H9 (cell line): Measurements from ENCODE around the gene ARHGEF33. TPM values are rescaled to one million over a fixed set of nuclear protein-coding genes. Genes with fewer than 3 reads are reported as not detected.

ENCODE experiments used
- DNase-seq: peaks from one replicate; pipeline ENCODE4 v3.0.0-alpha.2; 2017
- H2AFZ ChIP-seq: one replicate; pipeline ENCODE4 v1.6.1; 2013; ENCODE audit warnings: mild to moderate bottlenecking, low read length, control low read depth, moderate library complexity
- H2AK5ac ChIP-seq: 2 replicates; pipeline ENCODE4 v1.6.1; 2013; ENCODE audit warnings: low read length, control low read depth, mixed read lengths; ENCODE audit not compliant: insufficient read length
- H2BK120ac ChIP-seq: one replicate; pipeline ENCODE4 v1.6.1; 2013; ENCODE audit warnings: low read depth, mild to moderate bottlenecking, low read length, control low read depth, inconsistent platforms; ENCODE audit not compliant: poor library complexity, severe bottlenecking
- H2BK12ac ChIP-seq: 2 replicates; pipeline ENCODE4 v1.6.1; 2013; ENCODE audit warnings: low read length, control low read depth, mixed read lengths, low read depth; ENCODE audit not compliant: insufficient read length
- H2BK15ac ChIP-seq: 2 replicates; pipeline ENCODE4 v1.6.1; 2013; ENCODE audit warnings: low read depth, low read length, control low read depth
- H2BK20ac ChIP-seq: one replicate; pipeline ENCODE4 v1.6.1; 2013; ENCODE audit warnings: low read depth, mild to moderate bottlenecking, low read length, control low read depth, inconsistent platforms; ENCODE audit not compliant: poor library complexity, severe bottlenecking
- H2BK5ac ChIP-seq: 2 replicates; pipeline ENCODE4 v1.6.1; 2013; ENCODE audit warnings: low read length, control low read depth, mixed read lengths; ENCODE audit not compliant: insufficient read length
- H3K14ac ChIP-seq: 2 replicates; pipeline ENCODE4 v1.6.1; 2013; ENCODE audit warnings: low read length, control low read depth; ENCODE audit not compliant: insufficient read depth
- H3K18ac ChIP-seq: 2 replicates; pipeline ENCODE4 v1.6.1; 2013; ENCODE audit warnings: low read depth, mild to moderate bottlenecking, mixed read lengths, low read length, control low read depth; ENCODE audit not compliant: insufficient read length
- H3K23ac ChIP-seq: 2 replicates; pipeline ENCODE4 v1.6.1; 2013; ENCODE audit warnings: low read length, control low read depth, mixed read lengths, low read depth; ENCODE audit not compliant: insufficient read length
- H3K23me2 ChIP-seq: 2 replicates; pipeline ENCODE4 v1.6.1; 2013; ENCODE audit warnings: low read depth, mild to moderate bottlenecking, mixed read lengths, low read length, control low read depth; ENCODE audit not compliant: insufficient read length, poor library complexity, severe bottlenecking
- H3K27ac ChIP-seq: 2 replicates; pipeline ENCODE4 v1.5.1; 2013; ENCODE audit warnings: low read length, control low read depth, mixed read lengths, low read depth; ENCODE audit not compliant: insufficient read length
- H3K27me3 ChIP-seq: 2 replicates; pipeline ENCODE4 v1.6.1; 2013; ENCODE audit warnings: low read length, control low read depth, inconsistent platforms; ENCODE audit not compliant: insufficient read depth
- H3K4ac ChIP-seq: 2 replicates; pipeline ENCODE4 v1.6.1; 2013; ENCODE audit warnings: low read depth, mild to moderate bottlenecking, control low read depth, inconsistent platforms, low read length, moderate library complexity
- H3K4me1 ChIP-seq: 2 replicates; pipeline ENCODE4 v1.6.1; 2013; ENCODE audit warnings: low read length, control low read depth, inconsistent platforms; ENCODE audit not compliant: insufficient read depth
- H3K4me2 ChIP-seq: 2 replicates; pipeline ENCODE4 v1.6.1; 2013; ENCODE audit warnings: low read length, control low read depth, mixed read lengths; ENCODE audit not compliant: insufficient read length, insufficient read depth
- H3K56ac ChIP-seq: 2 replicates; pipeline ENCODE4 v1.6.1; 2013; ENCODE audit warnings: low read depth, mild to moderate bottlenecking, mixed read lengths, low read length, control low read depth; ENCODE audit not compliant: insufficient read length
- H3K79me1 ChIP-seq: 2 replicates; pipeline ENCODE4 v1.6.1; 2013; ENCODE audit warnings: low read depth, mild to moderate bottlenecking, moderate library complexity, low read length, control low read depth, inconsistent platforms; ENCODE audit not compliant: insufficient read depth, poor library complexity, severe bottlenecking
- H3K79me2 ChIP-seq: 2 replicates; pipeline ENCODE4 v1.6.1; 2013; ENCODE audit warnings: low read length, control low read depth, inconsistent platforms; ENCODE audit not compliant: insufficient read depth
- H3K9ac ChIP-seq: 2 replicates; pipeline ENCODE4 v1.6.1; 2013; ENCODE audit warnings: low read length, control low read depth, mixed read lengths; ENCODE audit not compliant: insufficient read length; ENCODE audit errors: extremely low read depth
- H3K9me3 ChIP-seq: one replicate; pipeline ENCODE4 v1.6.1; 2013; ENCODE audit warnings: low read depth, low read length, inconsistent platforms; ENCODE audit not compliant: control insufficient read depth
- H3T11ph ChIP-seq: one replicate; pipeline ENCODE4 v1.6.1; 2013; ENCODE audit warnings: mild to moderate bottlenecking, low read length, control low read depth, inconsistent platforms
- H4K20me1 ChIP-seq: one replicate; pipeline ENCODE4 v1.6.1; 2013; ENCODE audit not compliant: control insufficient read depth, insufficient read length, insufficient read depth
- H4K5ac ChIP-seq: 2 replicates; pipeline ENCODE4 v1.6.1; 2013; ENCODE audit warnings: low read depth, mild to moderate bottlenecking, mixed read lengths, low read length, control low read depth; ENCODE audit not compliant: insufficient read length
- H4K8ac ChIP-seq: replicated peaks from 2 replicates; pipeline ENCODE4 v1.6.1; 2013; ENCODE audit warnings: low read length, control low read depth, mixed read lengths, low read depth; ENCODE audit not compliant: insufficient read length
- H4K91ac ChIP-seq: 2 replicates; pipeline ENCODE4 v1.6.1; 2013; ENCODE audit warnings: low read depth, mild to moderate bottlenecking, moderate library complexity, mixed read lengths, low read length, control low read depth; ENCODE audit not compliant: insufficient read length
- H3K27ac Mint-ChIP-seq, 3 experiments: 2 replicates in 2 of 3; 3 replicates in 1 of 3; pipeline ENCODE4 v1.8.0; 2020 to 2021; ENCODE audit warnings: mixed read lengths in 3 of 3, mild to moderate bottlenecking in 1 of 3, moderate library complexity in 1 of 3
- H3K27me3 Mint-ChIP-seq: 2 replicates; pipeline ENCODE4 v1.8.0; 2021; ENCODE audit warnings: low read depth, mild to moderate bottlenecking, moderate library complexity, mixed read lengths
- H3K36me3 Mint-ChIP-seq, 3 experiments: 2 replicates in 2 of 3; 3 replicates in 1 of 3; pipeline ENCODE4 v1.8.0; 2020 to 2021; ENCODE audit warnings: low read depth in 3 of 3, mixed read lengths in 3 of 3; ENCODE audit not compliant: insufficient read depth in 1 of 3
- H3K4me1 Mint-ChIP-seq, 2 experiments: 2 replicates each; pipeline ENCODE4 v1.8.0; 2020; ENCODE audit warnings: mixed read lengths in 2 of 2
- H3K4me3 Mint-ChIP-seq, 2 experiments: 2 replicates in 1 of 2; 3 replicates in 1 of 2; pipeline ENCODE4 v1.8.0; 2020 to 2021; ENCODE audit warnings: mild to moderate bottlenecking in 2 of 2, mixed read lengths in 2 of 2, moderate library complexity in 1 of 2
- H3K9me3 Mint-ChIP-seq, 2 experiments: 2 replicates in 1 of 2; 3 replicates in 1 of 2; pipeline ENCODE4 v1.8.0; 2020; ENCODE audit warnings: mild to moderate bottlenecking in 2 of 2, mixed read lengths in 2 of 2, moderate library complexity in 1 of 2
- CTCF ChIP-seq: fragments of 200-600 bp; sonication (generic); conservative IDR thresholded peaks from 3 replicates; pipeline ENCODE4 v1.8.0; 2021; ENCODE audit warnings: antibody characterized with exemption, mild to moderate bottlenecking
- WGBS: extraction: QIAGEN DNeasy Blood & Tissue Kit; methylation state at CpG from one replicate; pipeline ENCODE4 v1.1.7; 2013; ENCODE audit warnings: missing lambda C conversion rate, low lambda C conversion rate, mixed read lengths; ENCODE audit not compliant: insufficient read length; ENCODE audit errors: extremely low coverage; 5-methylcytosine and 5-hydroxymethylcytosine counted together
- total RNA-seq: library from RNA; stranded (reverse); gene quantifications from 2 replicates; pipeline ENCODE4 v1.2.1, GENCODE V29; 2021

The ARHGEF33 gene
- total RNA-seq, 1 experiment from 2014 or later: 0.92 TPM

- no peak overlapping the region for H3K27ac ChIP-seq
Measured at GRCh38 chr2:38875227-38875575, 14.5 kb upstream of the ARHGEF33 start.

More at GRCh38 chr2:38875227-38875575, 14.5 kb upstream of the ARHGEF33 start:
- Histone ChIP-seq H2BK120ac (no peak overlapping the region), H3K23me2 (peaks cover 13% of the 10 kb centered on the region), H3K18ac (no peak overlapping the region), H3K9ac (peak overlapping the region; percentile 25), H3T11ph (no peak overlapping the region), H4K5ac (no peak overlapping the region), H2BK20ac (no peak overlapping the region), H4K20me1 (peaks cover 2% of the 10 kb centered on the region), H2AFZ (no peak overlapping the region), H3K14ac (peak overlapping the region; percentile 27; the same call in 1 of the 2 replicates), H2BK5ac (no peak overlapping the region), H3K79me1 (no peaks in the 10 kb centered on the region), H4K8ac (no peak overlapping the region), H3K4ac (no peak overlapping the region), H3K79me2 (peaks cover 2% of the 10 kb centered on the region; the same call in 1 of the 2 replicates), H3K27me3 (no peaks in the 10 kb centered on the region), H2BK12ac (no peak overlapping the region), H3K4me2 (peak overlapping the region; percentile 78), H2AK5ac (no peak overlapping the region), H3K9me3 (no peaks in the 10 kb centered on the region), H3K4me1 (no peaks in the 10 kb centered on the region), H4K91ac (no peak overlapping the region), H3K56ac (no peak overlapping the region), H3K23ac (no peak overlapping the region), H2BK15ac (no peak overlapping the region)
- no CpG with 5 or more reads among the region's 10 CpGs for WGBS
- Mint-ChIP-seq H3K4me1 (peaks cover 15 to 17% of the 10 kb centered on the region in 2 experiments), H3K9me3 (peaks cover 0 to 10% of the 10 kb centered on the region in 2 experiments; a peak in 3 of 5 replicates), H3K36me3 (peaks cover 2 to 15% (median 11%) of the 10 kb centered on the region in 3 experiments; a peak in 6 of 7 replicates), H3K27ac (peak overlapping the region; percentile 37 to 97 (median 92)), H3K27me3 (no peaks in the 10 kb centered on the region), H3K4me3 (peak overlapping the region; percentile 96 to 99)
- DNase-seq: no peak
- TF ChIP-seq CTCF: no peak
